Measurements from ENCODE around the gene CHURC1.

CHURC1 gene

GRCh38 chr14:64983439-64984310, 69.4 kb downstream of the CHURC1 start:
- no peaks in the 10 kb centered on the region for H4K20me1 ChIP-seq (ENCODE audit: insufficient read depth)
- peaks cover 11% of the 10 kb centered on the region for H3K4me1 ChIP-seq (ENCODE audit: low read depth, poor library complexity, severe bottlenecking)
- peak overlapping the region; percentile 25; the same call in 1 of the 2 replicates for H3K4me2 ChIP-seq
- H3K36me3 ChIP-seq (ENCODE audit: insufficient read depth), result no peaks in the 10 kb centered on the region
- H3K9ac ChIP-seq, result no peak overlapping the region
- H2AFZ ChIP-seq (ENCODE audit: low read depth), result no peak overlapping the region
- peak; percentile 74 for TF ChIP-seq CTCF (conservative IDR thresholded peaks at IDR 0.05; ENCODE audit: low read depth, low read length)
- H3K79me2 ChIP-seq (ENCODE audit: insufficient read depth, low read depth), result 0 out of 2 replicates have a peak, but pooled peaks cover 8% of the 10 kb centered on the region
- no peak overlapping the region for H3K27ac ChIP-seq
- no peaks in the 10 kb centered on the region for H3K27me3 ChIP-seq (ENCODE audit: insufficient read depth, low read depth)
- H3K4me3 ChIP-seq (IDR thresholded peaks at IDR 0.05; ENCODE audit: insufficient read depth, low read depth, low read length), result no peak overlapping the region
